PFSK-1 (cell line): Measurements from ENCODE around the gene LDLRAP1.

ENCODE experiments used
- FOXP2 ChIP-seq: optimal IDR thresholded peaks from 2 replicates; pipeline ENCODE3; 2011; ENCODE audit warnings: borderline replicate concordance, control low read depth, inconsistent platforms; ENCODE audit not compliant: insufficient read depth; ENCODE audit errors: extremely low read length, extremely low read depth
- POLR2AphosphoS5 ChIP-seq: IDR thresholded peaks from 2 replicates; pipeline ENCODE4 v1.6.1; 2012; ENCODE audit warnings: low read depth, mild to moderate bottlenecking, control low read depth, low read length, moderate library complexity
- SIN3A ChIP-seq: IDR thresholded peaks from 2 replicates; pipeline ENCODE4 v1.6.1; 2012; ENCODE audit warnings: mild to moderate bottlenecking, low read length, moderate library complexity, borderline replicate concordance; ENCODE audit not compliant: insufficient read depth
- TAF1 ChIP-seq: IDR thresholded peaks from 2 replicates; pipeline ENCODE4 v1.6.1; 2012; ENCODE audit warnings: low read length, control low read depth, borderline replicate concordance; ENCODE audit not compliant: insufficient read depth
- TF ChIP-seq, protein P1 (sequence below), 2 experiments: IDR thresholded peaks; 2 replicates each; pipeline versions ENCODE4 v1.6.1 to v1.8.0; 2011 to 2012; ENCODE audit warnings: low read depth in 2 of 2, low read length in 2 of 2, control low read depth in 1 of 2, inconsistent platforms in 1 of 2, mild to moderate bottlenecking in 1 of 2, moderate library complexity in 1 of 2; ENCODE audit not compliant: insufficient read depth in 1 of 2

LDLRAP1 gene

DNA sequence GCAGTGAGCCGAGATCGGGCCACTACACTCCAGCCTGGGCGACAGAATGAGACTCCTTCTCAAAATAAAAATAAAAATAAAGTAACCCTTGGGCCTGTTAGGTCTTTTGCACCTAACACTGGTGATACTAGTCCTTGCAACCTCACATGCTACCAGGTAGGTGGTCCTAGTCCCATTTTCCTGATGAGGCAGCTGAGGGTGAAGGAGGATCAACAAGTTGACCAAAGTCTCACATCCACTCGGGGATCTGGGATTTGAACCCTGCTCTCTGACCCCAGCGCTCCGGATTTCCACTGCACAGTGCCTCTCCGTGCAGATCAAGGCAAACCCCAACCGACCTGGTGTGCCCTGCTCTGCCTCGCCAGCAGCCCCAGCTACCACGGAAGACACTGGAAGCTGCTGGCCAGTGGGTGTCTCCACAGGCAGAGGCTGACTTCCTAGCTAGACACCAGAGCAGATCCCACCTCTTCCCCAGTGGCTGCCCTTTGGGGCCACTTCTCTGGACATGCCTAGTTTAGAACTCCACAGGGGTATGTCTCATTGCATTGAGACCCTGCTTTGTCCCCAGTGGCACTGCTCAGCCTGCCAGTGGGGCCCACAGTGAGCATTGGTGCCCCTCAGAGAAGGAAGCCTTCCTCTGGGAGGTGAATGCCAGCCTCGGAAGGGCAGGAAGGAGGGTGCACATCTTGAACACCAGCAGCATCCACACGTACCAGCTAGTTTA lies 27.6 kb downstream of the LDLRAP1 start:
- no peak for TF ChIP-seq SIN3A
- TF ChIP-seq TAF1, result no peak
- no peak for TF ChIP-seq POLR2AphosphoS5
- TF ChIP-seq FOXP2, result no peak
- TF ChIP-seq, protein P1, sequence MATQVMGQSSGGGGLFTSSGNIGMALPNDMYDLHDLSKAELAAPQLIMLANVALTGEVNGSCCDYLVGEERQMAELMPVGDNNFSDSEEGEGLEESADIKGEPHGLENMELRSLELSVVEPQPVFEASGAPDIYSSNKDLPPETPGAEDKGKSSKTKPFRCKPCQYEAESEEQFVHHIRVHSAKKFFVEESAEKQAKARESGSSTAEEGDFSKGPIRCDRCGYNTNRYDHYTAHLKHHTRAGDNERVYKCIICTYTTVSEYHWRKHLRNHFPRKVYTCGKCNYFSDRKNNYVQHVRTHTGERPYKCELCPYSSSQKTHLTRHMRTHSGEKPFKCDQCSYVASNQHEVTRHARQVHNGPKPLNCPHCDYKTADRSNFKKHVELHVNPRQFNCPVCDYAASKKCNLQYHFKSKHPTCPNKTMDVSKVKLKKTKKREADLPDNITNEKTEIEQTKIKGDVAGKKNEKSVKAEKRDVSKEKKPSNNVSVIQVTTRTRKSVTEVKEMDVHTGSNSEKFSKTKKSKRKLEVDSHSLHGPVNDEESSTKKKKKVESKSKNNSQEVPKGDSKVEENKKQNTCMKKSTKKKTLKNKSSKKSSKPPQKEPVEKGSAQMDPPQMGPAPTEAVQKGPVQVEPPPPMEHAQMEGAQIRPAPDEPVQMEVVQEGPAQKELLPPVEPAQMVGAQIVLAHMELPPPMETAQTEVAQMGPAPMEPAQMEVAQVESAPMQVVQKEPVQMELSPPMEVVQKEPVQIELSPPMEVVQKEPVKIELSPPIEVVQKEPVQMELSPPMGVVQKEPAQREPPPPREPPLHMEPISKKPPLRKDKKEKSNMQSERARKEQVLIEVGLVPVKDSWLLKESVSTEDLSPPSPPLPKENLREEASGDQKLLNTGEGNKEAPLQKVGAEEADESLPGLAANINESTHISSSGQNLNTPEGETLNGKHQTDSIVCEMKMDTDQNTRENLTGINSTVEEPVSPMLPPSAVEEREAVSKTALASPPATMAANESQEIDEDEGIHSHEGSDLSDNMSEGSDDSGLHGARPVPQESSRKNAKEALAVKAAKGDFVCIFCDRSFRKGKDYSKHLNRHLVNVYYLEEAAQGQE (IDR thresholded peaks at IDR 0.05; ENCODE audit: insufficient read depth in 1 of 2, low read depth in 2 of 2, low read length in 2 of 2), result no peak

DNA sequence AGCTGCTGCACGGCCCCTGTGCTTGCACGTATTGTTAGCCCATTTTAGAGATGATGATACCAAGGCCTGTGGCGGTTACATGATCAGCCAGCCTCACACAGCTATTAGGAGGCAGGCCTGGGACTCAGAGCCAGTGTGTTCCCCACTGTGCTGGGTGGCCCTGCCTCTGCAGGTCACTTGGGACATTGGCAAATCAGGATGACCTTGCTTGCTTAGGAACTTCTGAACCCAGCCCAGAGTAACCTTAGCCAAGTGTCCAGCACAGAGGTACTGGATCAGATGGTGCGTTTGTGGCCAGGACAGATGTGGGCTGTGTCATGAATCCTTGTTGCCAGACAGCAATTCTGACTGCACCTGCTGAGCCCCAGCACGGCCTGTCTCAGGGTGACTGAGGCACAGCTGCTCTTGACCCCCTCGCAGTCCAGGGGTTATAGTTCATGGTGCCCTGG lies 28.1 kb downstream of the LDLRAP1 start:
- TF ChIP-seq, protein P1 (IDR thresholded peaks at IDR 0.05; ENCODE audit: insufficient read depth in 1 of 2, low read depth in 2 of 2, low read length in 2 of 2), result no peak
- TF ChIP-seq SIN3A, result no peak

DNA sequence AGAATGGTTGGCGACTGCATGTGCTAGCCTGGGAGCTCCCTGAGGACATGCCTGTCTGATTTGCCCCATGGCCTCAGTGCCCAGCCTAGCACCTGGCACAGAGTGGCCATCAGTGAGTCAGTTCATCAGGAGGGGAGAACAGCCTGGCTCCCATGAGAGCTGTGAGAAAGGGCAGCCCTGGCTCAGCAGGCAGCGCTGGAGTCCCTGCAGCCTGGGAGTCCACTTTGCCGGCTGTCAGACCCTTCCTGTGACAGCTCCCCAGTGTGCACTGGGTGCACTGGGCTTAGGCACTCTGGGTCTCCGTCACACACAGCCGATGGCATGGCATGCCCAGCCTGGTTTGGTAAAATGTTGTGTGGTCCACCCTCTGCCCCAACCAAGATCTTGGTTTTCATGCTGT lies 28.7 kb downstream of the LDLRAP1 start:
- TF ChIP-seq, protein P1 (IDR thresholded peaks at IDR 0.05; ENCODE audit: insufficient read depth in 1 of 2, low read depth in 2 of 2, low read length in 2 of 2), result no peak
- TF ChIP-seq SIN3A (no peak), FOXP2 (no peak), TAF1 (no peak), POLR2AphosphoS5 (no peak)

DNA sequence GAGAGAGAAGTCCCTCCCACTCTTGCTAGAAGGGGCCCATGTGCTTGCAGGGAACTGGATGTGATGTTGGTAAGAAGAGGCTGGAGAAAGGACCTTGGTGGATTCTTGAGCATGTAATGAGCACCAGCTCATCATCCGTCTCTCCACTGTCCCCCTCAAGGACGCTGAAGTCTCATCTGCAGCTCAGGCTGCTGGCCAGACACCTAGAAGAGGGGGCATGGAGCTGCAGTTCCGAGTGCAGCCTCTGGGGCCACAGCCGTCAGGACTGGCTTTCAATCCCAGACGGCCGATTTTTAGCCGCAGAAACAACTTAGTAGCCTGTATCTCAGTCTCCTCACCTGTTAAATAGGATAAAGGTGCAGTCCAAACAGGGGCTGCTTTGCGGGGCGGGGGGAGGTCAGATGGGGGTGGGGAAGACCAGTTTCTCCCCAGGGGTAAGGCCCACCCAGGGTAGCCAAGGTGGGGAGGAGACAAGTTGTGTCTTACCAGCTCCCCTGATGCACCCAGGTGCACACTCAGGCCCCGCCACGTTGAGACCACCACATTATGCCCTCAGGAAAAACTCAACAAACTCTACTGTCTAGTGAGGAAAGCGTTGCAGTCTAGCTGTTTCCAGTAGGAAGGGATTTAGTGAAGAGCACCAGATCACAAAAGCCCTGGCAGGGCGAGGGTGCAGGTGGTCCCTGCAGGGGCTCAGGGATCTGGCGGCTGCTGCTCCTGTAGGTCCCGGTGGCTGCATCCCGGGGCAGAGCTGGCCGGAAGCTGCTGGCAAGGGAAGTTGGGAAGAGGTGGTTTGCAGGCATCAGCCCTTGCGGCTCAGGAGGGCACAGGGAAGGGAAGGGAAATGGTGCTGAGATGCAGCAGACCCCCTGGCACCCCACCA lies 29.5 kb downstream of the LDLRAP1 start:
- TF ChIP-seq FOXP2, result no peak
- TF ChIP-seq SIN3A, result no peak
- TF ChIP-seq POLR2AphosphoS5, result no peak
- TF ChIP-seq, protein P1 (IDR thresholded peaks at IDR 0.05; ENCODE audit: insufficient read depth in 1 of 2, low read depth in 2 of 2, low read length in 2 of 2), result no peak
- TF ChIP-seq TAF1, result no peak
